ENCODE measurements around the gene COMT. TPM values are rescaled to one million over a fixed set of nuclear protein-coding genes. Genes with fewer than 3 reads are reported as not detected.
A peak's percentile ranks its signal among the peaks of the same experiment; 100 is the strongest.

COMT gene
- total and polyA plus RNA-seq, 2 experiments from 2014 or later, result 29.6 to 29.8 TPM

DNA sequence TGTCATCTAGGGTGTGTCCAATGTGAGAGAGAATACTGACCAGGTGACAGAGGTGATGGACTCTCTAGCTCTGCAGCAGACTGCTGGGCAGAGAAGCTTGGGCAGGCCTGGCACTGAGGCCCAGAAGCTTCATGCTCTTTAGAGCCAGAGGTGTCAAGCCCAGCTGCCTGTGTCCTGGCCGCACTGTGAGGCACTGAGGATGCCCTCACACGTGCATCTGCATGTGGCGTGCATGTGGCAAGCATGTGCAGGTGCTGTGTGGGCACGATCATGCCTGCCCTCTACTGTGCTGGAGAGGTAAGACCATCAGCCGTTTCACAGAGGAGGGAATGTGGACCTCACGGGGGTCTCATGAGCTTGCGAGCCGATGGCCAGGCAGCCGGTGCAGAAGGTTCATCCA, 15.9 kb downstream of the COMT start:
- H3K4me1 Mint-ChIP-seq, result peaks cover 23% of the 10 kb centered on the region
- ATAC-seq (no peak), DNase-seq (ENCODE audit: low spot score) (no peak)
- Histone ChIP-seq H3K27ac (ENCODE audit: low read depth) (no peak overlapping the region), H3F3A (replicated peaks; ENCODE audit: low read depth) (peaks cover under 1% of the 10 kb centered on the region; the same call in 1 of the 2 replicates), H3K36me3 (ENCODE audit: insufficient read depth) (no peaks in the 10 kb centered on the region), H3K4me3 (no peak overlapping the region), H3K79me2 (replicated peaks; ENCODE audit: insufficient read depth) (no peaks in the 10 kb centered on the region), H3K4me2 (no peak overlapping the region), H3K27me3 (ENCODE audit: insufficient read depth) (no peaks in the 10 kb centered on the region), H3K4me1 (ENCODE audit: insufficient read depth) (peaks cover 7% of the 10 kb centered on the region), H2AFZ (no peak overlapping the region), H3K9me2 (ENCODE audit: insufficient read depth) (no peaks in the 10 kb centered on the region), H4K20me1 (replicated peaks; ENCODE audit: insufficient read depth) (no peaks in the 10 kb centered on the region)
- no peak overlapping the region for H3K4me3 Mint-ChIP-seq
- H3K9me3 Mint-ChIP-seq, result no peaks in the 10 kb centered on the region
- TF ChIP-seq, protein P1, sequence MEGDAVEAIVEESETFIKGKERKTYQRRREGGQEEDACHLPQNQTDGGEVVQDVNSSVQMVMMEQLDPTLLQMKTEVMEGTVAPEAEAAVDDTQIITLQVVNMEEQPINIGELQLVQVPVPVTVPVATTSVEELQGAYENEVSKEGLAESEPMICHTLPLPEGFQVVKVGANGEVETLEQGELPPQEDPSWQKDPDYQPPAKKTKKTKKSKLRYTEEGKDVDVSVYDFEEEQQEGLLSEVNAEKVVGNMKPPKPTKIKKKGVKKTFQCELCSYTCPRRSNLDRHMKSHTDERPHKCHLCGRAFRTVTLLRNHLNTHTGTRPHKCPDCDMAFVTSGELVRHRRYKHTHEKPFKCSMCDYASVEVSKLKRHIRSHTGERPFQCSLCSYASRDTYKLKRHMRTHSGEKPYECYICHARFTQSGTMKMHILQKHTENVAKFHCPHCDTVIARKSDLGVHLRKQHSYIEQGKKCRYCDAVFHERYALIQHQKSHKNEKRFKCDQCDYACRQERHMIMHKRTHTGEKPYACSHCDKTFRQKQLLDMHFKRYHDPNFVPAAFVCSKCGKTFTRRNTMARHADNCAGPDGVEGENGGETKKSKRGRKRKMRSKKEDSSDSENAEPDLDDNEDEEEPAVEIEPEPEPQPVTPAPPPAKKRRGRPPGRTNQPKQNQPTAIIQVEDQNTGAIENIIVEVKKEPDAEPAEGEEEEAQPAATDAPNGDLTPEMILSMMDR (conservative IDR thresholded peaks at IDR 0.05; ENCODE audit: low read depth in 2 of 2), result peak; percentile 10 to 30; a peak in 2 of 4 replicates
- no peak for TF ChIP-seq ZNF331 (CRISPR knock-in tag; IDR thresholded peaks at IDR 0.05; ENCODE audit: low read depth)
- no peak for TF ChIP-seq EZH2 (IDR thresholded peaks at IDR 0.05; ENCODE audit: low read depth, unreplicated experiment)
- H3K36me3 Mint-ChIP-seq (ENCODE audit: low read depth), result no peaks in the 10 kb centered on the region
- no peak overlapping the region for H3K27ac Mint-ChIP-seq
- H3K27me3 Mint-ChIP-seq (ENCODE audit: insufficient read depth, low read depth, poor library complexity), result peaks cover 6% of the 10 kb centered on the region

DNA sequence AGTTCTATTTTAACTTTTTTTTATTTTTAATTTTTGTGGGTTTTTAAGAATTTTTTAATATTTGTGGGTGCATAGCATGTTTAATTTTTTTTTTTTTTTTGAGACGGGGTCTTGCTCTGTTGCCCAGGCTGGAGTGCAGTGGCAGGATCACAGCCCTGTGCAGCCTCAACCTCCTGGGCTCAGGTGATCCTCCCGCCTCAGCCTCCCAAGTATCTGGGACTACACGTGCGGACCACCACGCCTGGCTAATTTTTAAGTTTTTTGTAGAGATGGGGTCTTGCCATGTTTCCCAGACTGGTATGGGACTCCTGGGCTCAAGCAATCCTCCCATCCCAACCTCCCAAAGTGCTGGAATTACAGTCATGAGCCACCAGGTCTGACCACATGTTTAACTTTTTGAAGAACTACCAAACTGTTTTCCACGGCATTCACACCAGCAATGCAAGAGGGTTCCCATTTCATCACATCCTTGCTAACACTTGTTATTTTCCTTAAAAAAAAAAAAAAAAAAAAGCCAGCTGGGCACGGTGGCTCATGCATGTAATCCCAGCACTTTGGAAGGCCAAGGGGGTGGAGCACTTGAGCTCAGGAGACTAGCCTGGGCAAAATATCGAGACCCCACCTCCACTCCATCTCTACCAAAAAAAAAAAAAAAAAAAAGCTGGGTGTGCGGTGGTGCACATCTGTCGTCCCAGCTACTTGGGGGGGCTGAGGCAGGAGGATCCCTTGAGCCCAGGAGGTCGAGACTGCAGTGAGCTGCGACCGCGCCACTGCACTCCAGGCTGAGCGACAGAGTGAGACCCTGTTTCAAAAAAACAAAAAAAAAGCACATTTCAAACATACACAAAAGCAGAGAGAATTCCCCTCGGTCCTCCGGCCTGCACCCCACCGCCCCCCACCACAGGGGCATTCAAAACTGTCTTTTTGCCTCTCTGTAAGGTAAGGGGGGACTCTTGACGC, 16.8 kb downstream of the COMT start:
- Mint-ChIP-seq H3K4me3 (peak overlapping the region; percentile 68), H3K4me1 (peaks cover 28% of the 10 kb centered on the region), H3K27ac (peak overlapping the region; percentile 45; the same call in 1 of the 2 replicates), H3K27me3 (ENCODE audit: insufficient read depth, low read depth, poor library complexity) (peaks cover 8% of the 10 kb centered on the region), H3K36me3 (ENCODE audit: low read depth) (no peaks in the 10 kb centered on the region), H3K9me3 (no peaks in the 10 kb centered on the region; the same call in 2 of the 3 replicates)
- Histone ChIP-seq H3K4me2 (peak overlapping the region; percentile 94), H3K27me3 (ENCODE audit: insufficient read depth) (no peaks in the 10 kb centered on the region), H3K4me3 (peak overlapping the region; percentile 66), H2AFZ (peak overlapping the region; percentile 91; the same call in 1 of the 2 replicates), H4K20me1 (replicated peaks; ENCODE audit: insufficient read depth) (no peaks in the 10 kb centered on the region), H3K9me2 (ENCODE audit: insufficient read depth) (no peaks in the 10 kb centered on the region), H3F3A (replicated peaks; ENCODE audit: low read depth) (peaks cover 4% of the 10 kb centered on the region; the same call in 1 of the 2 replicates), H3K79me2 (replicated peaks; ENCODE audit: insufficient read depth) (no peaks in the 10 kb centered on the region), H3K4me1 (ENCODE audit: insufficient read depth) (peaks cover 14% of the 10 kb centered on the region), H3K27ac (ENCODE audit: low read depth) (peak overlapping the region; percentile 66; the same call in 1 of the 2 replicates), H3K36me3 (ENCODE audit: insufficient read depth) (no peaks in the 10 kb centered on the region)
- ATAC-seq (no peak), DNase-seq (ENCODE audit: low spot score) (no peak)
- no peak for TF ChIP-seq EZH2 (IDR thresholded peaks at IDR 0.05; ENCODE audit: low read depth, unreplicated experiment)
- TF ChIP-seq, protein P2, sequence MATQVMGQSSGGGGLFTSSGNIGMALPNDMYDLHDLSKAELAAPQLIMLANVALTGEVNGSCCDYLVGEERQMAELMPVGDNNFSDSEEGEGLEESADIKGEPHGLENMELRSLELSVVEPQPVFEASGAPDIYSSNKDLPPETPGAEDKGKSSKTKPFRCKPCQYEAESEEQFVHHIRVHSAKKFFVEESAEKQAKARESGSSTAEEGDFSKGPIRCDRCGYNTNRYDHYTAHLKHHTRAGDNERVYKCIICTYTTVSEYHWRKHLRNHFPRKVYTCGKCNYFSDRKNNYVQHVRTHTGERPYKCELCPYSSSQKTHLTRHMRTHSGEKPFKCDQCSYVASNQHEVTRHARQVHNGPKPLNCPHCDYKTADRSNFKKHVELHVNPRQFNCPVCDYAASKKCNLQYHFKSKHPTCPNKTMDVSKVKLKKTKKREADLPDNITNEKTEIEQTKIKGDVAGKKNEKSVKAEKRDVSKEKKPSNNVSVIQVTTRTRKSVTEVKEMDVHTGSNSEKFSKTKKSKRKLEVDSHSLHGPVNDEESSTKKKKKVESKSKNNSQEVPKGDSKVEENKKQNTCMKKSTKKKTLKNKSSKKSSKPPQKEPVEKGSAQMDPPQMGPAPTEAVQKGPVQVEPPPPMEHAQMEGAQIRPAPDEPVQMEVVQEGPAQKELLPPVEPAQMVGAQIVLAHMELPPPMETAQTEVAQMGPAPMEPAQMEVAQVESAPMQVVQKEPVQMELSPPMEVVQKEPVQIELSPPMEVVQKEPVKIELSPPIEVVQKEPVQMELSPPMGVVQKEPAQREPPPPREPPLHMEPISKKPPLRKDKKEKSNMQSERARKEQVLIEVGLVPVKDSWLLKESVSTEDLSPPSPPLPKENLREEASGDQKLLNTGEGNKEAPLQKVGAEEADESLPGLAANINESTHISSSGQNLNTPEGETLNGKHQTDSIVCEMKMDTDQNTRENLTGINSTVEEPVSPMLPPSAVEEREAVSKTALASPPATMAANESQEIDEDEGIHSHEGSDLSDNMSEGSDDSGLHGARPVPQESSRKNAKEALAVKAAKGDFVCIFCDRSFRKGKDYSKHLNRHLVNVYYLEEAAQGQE (IDR thresholded peaks at IDR 0.05; ENCODE audit: unreplicated experiment), result no peak
- no peak for TF ChIP-seq CREB1 (CRISPR knock-in tag; IDR thresholded peaks at IDR 0.05; ENCODE audit: low read depth)
- TF ChIP-seq, protein P3, sequence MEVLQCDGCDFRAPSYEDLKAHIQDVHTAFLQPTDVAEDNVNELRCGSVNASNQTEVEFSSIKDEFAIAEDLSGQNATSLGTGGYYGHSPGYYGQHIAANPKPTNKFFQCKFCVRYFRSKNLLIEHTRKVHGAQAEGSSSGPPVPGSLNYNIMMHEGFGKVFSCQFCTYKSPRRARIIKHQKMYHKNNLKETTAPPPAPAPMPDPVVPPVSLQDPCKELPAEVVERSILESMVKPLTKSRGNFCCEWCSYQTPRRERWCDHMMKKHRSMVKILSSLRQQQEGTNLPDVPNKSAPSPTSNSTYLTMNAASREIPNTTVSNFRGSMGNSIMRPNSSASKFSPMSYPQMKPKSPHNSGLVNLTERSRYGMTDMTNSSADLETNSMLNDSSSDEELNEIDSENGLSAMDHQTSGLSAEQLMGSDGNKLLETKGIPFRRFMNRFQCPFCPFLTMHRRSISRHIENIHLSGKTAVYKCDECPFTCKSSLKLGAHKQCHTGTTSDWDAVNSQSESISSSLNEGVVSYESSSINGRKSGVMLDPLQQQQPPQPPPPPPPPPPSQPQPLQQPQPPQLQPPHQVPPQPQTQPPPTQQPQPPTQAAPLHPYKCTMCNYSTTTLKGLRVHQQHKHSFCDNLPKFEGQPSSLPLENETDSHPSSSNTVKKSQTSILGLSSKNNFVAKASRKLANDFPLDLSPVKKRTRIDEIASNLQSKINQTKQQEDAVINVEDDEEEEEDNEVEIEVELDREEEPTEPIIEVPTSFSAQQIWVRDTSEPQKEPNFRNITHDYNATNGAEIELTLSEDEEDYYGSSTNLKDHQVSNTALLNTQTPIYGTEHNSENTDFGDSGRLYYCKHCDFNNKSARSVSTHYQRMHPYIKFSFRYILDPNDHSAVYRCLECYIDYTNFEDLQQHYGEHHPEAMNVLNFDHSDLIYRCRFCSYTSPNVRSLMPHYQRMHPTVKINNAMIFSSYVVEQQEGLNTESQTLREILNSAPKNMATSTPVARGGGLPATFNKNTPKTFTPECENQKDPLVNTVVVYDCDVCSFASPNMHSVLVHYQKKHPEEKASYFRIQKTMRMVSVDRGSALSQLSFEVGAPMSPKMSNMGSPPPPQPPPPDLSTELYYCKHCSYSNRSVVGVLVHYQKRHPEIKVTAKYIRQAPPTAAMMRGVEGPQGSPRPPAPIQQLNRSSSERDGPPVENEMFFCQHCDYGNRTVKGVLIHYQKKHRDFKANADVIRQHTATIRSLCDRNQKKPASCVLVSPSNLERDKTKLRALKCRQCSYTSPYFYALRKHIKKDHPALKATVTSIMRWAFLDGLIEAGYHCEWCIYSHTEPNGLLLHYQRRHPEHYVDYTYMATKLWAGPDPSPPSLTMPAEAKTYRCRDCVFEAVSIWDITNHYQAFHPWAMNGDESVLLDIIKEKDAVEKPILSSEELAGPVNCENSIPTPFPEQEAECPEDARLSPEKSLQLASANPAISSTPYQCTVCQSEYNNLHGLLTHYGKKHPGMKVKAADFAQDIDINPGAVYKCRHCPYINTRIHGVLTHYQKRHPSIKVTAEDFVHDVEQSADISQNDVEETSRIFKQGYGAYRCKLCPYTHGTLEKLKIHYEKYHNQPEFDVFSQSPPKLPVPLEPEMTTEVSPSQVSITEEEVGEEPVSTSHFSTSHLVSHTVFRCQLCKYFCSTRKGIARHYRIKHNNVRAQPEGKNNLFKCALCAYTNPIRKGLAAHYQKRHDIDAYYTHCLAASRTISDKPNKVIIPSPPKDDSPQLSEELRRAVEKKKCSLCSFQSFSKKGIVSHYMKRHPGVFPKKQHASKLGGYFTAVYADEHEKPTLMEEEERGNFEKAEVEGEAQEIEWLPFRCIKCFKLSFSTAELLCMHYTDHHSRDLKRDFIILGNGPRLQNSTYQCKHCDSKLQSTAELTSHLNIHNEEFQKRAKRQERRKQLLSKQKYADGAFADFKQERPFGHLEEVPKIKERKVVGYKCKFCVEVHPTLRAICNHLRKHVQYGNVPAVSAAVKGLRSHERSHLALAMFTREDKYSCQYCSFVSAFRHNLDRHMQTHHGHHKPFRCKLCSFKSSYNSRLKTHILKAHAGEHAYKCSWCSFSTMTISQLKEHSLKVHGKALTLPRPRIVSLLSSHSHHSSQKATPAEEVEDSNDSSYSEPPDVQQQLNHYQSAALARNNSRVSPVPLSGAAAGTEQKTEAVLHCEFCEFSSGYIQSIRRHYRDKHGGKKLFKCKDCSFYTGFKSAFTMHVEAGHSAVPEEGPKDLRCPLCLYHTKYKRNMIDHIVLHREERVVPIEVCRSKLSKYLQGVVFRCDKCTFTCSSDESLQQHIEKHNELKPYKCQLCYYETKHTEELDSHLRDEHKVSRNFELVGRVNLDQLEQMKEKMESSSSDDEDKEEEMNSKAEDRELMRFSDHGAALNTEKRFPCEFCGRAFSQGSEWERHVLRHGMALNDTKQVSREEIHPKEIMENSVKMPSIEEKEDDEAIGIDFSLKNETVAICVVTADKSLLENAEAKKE (CRISPR knock-in tag; IDR thresholded peaks at IDR 0.05), result no peak
- no peak for TF ChIP-seq STAT1 (IDR thresholded peaks at IDR 0.05; ENCODE audit: unreplicated experiment)
- no peak for TF ChIP-seq JUNB (IDR thresholded peaks at IDR 0.05; ENCODE audit: unreplicated experiment)

Data from GM23338 (cell line).